ENCODE measurements around the gene FBXO34.
"Not testable (repeated sequence)": the region's sequence is repeated elsewhere in the genome, so short reads cannot be mapped to it uniquely, and the experiment has no call there.

The FBXO34 gene

GRCh38 chr14:55348766-55349453 lies 77.7 kb downstream of the FBXO34 start:
- FAIRE-seq: no peak

DNA sequence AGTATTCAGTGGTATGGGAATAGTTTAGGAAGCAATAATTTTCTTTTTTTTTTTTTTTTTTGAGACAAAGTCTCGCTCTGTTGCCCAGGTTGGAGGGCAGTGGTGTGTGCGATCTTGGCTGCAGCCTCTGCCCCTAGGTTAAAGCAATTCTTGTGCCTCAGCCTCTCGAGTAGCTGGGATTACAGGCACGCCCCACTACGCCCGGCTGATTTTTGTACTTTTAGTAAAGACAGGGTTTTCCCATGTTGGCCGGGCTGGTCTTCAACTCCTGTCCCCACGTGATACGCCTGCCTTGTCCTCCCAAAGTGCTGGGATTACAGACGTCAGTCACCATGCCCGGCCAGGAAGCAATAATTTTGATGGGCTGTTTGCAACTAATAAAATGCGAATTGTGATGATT lies 78.3 kb downstream of the FBXO34 start:
- FAIRE-seq: no peak

GRCh38 chr14:55350461-55350860 lies 79.2 kb downstream of the FBXO34 start:
- FAIRE-seq: no peak

DNA sequence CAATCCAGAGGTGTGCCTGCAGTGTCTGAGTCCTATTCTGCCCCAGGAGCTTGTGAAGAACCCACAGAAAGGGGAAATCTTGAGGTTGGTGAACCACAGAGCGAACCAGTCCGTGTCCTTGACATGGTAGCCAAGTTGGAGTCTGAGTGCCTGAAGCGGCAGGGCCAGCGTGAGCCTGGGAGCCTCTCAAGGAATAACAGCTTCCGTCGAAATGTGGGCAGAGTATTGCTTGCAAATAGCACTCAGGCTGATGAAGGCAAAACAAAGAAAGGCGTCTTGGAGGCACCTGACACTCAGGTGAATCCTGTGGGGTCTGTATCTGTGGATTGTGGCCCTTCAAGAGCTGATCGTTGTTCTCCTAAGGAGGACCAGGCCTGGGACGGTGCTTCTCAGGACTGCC lies 79.9 kb downstream of the FBXO34 start:
- no peak for FAIRE-seq

DNA sequence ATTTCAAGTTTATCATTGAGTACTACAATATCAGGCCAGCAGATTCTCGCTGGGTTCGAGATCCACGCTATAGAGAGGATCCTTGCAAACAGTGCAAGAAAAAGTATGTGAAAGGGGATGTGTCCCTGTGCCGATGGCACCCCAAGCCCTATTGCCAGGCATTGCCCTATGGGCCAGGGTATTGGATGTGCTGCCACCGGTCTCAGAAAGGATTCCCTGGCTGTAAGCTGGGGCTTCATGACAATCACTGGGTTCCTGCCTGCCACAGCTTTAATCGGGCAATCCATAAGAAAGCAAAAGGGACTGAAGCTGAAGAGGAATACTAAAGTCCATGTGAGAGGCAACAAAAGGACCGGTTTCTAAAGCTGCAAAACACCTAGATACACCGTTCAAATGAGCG lies 81.0 kb downstream of the FBXO34 start:
- no peak for FAIRE-seq

DNA sequence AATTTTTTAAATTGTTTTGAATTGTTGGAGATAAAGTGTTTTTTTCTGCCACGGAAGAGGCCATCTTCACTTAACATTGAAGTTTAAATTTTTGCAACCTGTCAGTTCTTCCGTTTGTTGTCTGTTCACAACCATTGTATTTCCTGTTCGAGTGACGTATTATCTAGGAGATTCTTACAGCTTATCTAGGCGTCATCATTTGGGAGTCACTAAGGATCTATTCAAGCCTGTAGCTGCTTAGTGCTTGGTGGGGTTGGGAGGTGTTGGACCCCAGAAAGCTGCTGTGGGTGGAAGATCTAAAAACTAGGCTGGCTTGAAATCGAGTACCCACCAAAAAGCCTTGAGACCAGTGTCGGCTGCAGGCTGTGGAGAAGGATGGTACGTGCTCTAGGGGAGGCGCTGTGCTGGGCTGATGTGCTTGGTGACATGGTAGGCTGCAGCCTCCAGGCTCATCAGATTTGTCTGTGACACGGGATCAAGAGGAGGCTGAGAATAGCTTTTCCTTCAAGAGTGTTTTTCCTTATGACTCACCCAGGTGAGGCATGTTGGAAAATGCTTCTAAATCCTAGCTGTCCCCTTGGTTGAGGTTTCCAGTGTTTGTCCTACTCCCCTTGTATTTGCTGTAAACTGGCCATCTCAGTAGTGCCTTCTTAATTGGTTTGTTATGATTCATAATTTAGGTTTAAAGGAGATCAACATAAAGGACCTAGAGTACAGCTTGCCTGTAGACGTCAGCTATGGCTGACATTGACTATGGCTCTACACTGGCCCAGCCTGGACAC lies 82.7 kb downstream of the FBXO34 start:
- no peak for FAIRE-seq

DNA sequence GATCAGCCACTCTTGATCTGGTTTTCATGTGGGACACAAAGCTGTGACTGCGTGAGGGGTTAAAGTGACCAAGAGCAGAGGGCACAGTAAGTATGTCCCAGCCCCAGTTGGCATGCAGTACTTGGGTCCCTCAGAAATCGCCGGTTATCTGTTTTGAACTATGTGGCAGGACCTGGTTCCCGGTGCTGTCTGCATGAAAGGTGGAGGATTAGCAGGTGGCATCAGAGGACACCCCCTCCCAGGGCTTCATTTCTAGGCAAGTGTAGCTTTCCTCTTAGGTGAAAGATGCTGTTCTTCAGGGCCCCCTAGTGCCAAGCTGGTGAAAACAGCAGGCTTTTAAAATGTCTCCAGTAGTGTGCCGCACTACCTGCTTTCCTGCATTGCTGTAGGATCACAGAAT lies 83.3 kb downstream of the FBXO34 start:
- FAIRE-seq: no peak

DNA sequence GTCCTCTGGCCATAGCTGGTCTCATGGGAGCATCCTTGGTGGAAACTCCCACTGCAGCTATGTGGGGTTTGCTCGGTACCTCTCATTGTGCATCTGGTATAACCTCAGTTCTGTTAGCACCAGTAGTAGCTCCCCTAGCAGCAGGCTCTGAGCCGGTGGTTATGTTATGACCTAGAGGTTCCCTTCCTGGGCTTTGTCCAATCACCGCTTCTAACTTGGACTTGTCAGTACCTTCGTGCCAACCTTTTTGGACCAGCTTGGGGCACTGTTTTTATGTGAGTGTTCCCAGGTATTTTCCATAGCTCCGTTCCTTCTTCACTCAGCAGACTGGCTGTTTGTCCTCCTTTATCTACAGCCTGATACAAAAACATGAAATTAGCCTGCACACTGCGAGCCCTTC lies 84.7 kb downstream of the FBXO34 start:
- no peak for FAIRE-seq

GRCh38 chr14:55356913-55357312 lies 85.7 kb downstream of the FBXO34 start:
- FAIRE-seq: no peak

DNA sequence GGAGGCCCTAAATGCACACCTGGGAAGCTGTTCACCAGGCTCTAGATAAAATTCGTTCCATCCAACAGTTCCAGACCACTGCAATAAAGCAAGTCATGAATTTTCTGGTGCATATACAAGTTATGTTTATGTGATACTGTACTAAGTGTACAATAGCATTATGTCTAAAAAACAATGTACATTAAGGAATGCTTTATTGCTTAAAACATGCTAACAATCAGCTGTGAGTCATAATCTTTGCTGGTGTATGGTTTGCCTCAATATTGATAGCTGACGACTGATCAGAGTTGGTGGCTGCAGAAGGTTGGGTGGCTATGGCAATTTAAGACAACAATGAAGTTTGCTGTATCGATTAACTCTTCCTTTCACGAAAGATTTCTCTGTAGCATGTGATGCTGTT lies 88.1 kb downstream of the FBXO34 start:
- no peak for FAIRE-seq

DNA sequence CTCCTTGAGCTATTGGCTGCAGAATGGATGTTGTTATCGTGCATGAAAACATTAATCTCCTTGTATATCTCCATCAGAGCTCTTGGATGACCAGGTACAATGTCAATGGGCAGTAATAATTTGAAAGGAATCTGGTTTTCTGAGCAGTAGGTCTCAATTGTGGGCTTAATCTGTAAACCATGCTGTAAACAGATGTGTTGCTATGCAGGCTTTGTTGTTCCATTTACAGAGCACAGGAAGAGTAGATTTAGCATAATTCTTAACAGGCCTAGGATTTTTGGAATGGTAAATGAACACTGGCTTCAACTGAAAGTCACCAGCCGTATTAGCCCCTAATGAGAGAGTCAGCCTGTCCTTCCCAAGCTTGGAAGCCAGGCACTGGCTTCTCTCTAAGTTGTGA lies 90.0 kb downstream of the FBXO34 start:
- no peak for FAIRE-seq

GRCh38 chr14:55366271-55366670 lies 95.0 kb downstream of the FBXO34 start:
- no peak for FAIRE-seq

- FAIRE-seq: no peak
Measured at GRCh38 chr14:55370883-55371455, 99.7 kb downstream of the FBXO34 start.

GRCh38 chr14:55372423-55372822 lies 101.2 kb downstream of the FBXO34 start:
- no peak for FAIRE-seq

DNA sequence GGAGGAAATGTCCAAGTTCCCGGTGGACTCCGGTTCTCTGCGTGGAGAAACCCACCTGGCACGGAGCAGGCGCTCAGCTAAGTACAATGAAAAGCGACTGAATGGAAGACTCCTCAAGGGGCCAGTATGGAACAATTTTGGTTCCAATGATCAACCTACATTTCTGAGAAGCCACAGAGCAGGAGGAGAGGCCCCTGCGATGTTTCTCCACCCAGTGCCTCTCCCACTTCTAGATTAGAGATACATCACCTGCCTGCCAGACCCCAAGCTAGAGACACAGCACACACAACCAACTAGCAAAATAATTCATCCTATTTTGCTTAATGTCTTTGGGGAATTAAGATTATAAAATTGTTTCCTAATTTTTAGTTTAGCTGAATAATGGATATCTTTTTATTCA lies 101.6 kb downstream of the FBXO34 start:
- no peak for FAIRE-seq

DNA sequence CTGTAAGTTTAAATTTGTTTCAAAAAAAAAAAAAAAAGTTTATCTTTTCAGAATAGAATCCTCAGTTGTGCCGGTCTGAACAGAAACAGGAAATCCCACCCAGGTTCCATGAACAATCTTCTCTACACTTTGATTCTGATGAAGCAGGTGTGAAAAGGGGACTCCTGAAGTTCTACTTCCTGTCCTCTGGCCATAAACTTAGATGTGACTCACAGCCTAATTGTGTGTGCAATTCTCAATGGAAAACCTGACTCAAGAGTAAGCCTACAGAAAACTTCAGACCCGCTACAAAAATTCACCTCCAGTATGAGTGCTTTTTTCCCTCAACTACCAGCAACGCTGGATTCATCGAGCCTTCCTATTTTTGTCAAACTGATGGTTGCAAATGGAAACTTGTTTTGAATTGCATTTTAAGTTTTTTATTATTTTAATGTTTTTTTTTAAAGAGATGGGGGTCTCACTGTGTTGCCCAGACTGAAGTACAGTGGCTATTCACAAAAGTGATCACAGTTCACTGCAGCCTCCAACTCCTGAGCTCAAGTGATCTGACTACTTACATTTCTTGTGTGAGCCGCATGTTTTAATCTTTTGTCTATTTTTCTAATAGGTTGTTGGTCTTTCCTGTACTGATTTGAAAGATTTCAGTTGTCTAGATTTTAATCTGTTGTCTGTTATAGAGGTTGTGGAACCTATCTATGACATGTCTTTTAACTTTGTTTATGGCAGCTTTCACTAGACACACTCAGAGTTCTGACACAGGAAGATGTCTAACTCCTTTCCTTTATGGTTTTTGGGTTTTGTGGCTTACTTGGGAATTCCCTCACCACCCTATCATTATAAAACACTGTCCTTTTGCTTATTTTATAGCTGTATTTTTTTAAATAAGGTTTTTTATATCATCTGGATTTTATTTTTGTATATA lies 102.8 kb downstream of the FBXO34 start:
- FAIRE-seq: no peak

GRCh38 chr14:55374771-55375170 lies 103.5 kb downstream of the FBXO34 start:
- FAIRE-seq: no peak

GRCh38 chr14:55377236-55377635 lies 106.0 kb downstream of the FBXO34 start:
- no peak for FAIRE-seq

DNA sequence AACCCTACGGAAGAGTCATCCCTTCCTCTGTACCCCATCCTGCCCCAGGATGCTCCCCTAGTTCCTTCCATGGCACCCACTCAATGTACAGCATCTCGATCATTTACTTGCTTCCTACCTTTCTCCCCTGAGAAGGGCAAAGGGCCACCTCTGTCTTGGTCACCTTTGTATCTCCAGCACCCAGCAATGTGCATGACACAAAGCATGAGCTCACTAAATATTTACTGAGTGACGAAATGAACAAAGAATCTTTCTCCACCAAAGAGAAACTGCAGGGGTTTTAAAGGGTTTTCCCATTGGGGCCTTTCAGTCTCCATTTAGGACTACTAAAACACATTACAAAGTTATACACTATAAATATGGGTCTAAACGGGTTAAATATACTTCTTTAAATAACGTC lies 109.8 kb downstream of the FBXO34 start:
- no peak for FAIRE-seq

- FAIRE-seq: no peak
Measured at GRCh38 chr14:55381561-55381960, 110.3 kb downstream of the FBXO34 start.

- no peak for FAIRE-seq
Measured at GRCh38 chr14:55382483-55382882, 111.3 kb downstream of the FBXO34 start.

- not testable (repeated sequence) for FAIRE-seq
Measured at GRCh38 chr14:55383056-55383466, 111.8 kb downstream of the FBXO34 start.

DNA sequence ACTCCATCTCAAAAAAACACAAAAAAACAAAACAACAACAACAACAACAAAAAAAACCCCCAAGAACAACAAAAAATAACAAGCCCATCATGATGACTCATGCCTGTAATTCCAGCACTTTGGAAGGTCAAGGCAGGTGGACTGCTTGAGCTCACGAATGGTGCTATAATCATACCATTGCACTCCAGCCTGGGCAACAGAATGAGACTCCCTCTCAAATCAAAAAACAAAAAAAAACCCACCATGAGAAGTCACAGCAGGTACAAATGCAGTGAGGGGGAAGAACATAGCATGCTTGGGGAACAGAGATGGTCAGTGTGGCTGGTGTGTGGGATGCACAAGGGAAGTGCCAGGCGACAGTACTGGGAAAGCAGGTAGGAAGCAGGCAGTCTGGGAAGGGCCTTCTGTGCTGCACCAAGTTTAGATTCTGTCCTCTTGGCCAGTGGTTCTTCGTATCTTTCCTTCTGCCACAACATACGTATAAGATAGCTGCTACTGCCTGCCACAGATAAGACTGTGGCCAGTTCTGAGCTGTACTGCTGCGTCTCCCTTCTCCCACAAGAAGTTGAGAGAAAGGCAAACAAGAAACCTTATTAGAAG lies 112.4 kb downstream of the FBXO34 start:
- no peak for FAIRE-seq

All from colon (tissue), 2 donors.